Astrocyte of the cerebellum (primary cell): Measurements from ENCODE around the gene COMT.
A peak's percentile ranks its signal among the peaks of the same experiment; 100 is the strongest.

Experiments
- DNase-seq: peaks from one replicate; pipeline ENCODE4 v3.0.0-alpha.2; 2011; ENCODE audit warnings: low read depth
- H3K4me3 ChIP-seq: 2 replicates; pipeline ENCODE4 v1.5.1; 2011; ENCODE audit warnings: mild to moderate bottlenecking, low read depth, low read length, moderate library complexity
- in situ Hi-C: cut with HindIII; loops from 2 replicates; pipeline ENCODE4 v1.10.0; 2017; ENCODE audit warnings: low sequenced_read_pairs
- TF ChIP-seq, protein P1 (sequence below): IDR thresholded peaks from 2 replicates; pipeline ENCODE4 v1.5.1; 2012; ENCODE audit warnings: low read length, low read depth, moderate library complexity, mild to moderate bottlenecking; ENCODE audit errors: missing control alignments

The COMT gene

DNA sequence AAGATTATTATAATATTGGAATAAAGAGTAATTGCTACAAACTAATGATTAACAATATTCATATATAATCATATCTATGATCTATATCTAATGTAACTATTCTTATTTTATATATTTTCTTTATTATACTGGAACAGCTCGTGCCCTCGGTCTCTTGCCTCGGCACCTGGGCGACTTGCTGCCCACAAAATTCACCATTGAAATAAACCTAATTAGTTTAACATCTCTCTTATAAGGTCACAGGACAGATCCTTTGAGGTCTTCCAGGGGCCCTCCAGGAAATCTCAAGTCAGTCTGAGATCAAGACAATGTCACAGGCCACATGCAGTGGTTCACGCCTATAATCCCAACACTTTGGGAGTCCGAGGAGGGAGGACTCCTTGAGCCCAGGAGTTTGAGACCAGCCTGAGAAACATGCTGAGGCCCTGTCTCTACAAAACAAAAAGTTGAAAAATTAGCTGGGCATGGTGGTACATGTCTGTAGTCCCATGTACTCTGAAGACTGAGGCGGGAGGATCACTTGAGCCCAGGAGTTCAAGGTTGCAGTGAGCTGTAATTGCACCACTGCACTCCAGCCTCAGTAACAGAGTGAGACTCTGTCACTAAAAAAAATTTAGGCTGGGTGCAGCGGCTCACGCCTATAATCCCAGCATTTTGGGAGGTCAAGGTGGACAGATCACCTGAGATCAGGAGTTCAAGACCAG, 6.6 kb downstream of the COMT start:
- no peak for DNase-seq
- in situ Hi-C loops, result no loop called here
- TF ChIP-seq, protein P1, sequence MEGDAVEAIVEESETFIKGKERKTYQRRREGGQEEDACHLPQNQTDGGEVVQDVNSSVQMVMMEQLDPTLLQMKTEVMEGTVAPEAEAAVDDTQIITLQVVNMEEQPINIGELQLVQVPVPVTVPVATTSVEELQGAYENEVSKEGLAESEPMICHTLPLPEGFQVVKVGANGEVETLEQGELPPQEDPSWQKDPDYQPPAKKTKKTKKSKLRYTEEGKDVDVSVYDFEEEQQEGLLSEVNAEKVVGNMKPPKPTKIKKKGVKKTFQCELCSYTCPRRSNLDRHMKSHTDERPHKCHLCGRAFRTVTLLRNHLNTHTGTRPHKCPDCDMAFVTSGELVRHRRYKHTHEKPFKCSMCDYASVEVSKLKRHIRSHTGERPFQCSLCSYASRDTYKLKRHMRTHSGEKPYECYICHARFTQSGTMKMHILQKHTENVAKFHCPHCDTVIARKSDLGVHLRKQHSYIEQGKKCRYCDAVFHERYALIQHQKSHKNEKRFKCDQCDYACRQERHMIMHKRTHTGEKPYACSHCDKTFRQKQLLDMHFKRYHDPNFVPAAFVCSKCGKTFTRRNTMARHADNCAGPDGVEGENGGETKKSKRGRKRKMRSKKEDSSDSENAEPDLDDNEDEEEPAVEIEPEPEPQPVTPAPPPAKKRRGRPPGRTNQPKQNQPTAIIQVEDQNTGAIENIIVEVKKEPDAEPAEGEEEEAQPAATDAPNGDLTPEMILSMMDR, result no peak
- no peak overlapping the region for H3K4me3 ChIP-seq

DNA sequence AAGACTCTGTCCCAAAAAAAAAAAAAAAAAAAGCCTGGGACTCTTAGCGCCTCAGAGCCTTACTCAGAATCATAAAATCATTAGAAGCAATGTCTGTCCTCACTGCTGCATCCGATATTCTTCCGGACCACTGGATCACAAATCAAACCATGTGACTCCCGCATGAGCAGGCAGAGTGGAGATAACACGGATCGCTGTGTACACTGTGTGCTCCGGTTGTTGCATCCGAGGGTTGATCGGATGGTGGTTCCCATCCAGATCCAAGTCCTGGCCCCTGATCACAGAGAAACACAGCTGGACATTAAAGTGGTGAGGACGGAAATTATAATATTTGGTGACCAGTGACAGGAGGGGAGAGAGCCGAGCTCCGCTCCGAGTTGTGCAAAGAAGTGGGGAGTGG, 9.8 kb downstream of the COMT start:
- no peak for DNase-seq
- in situ Hi-C loops, result no loop called here
- TF ChIP-seq, protein P1, result no peak
- H3K4me3 ChIP-seq, result no peak overlapping the region

DNA sequence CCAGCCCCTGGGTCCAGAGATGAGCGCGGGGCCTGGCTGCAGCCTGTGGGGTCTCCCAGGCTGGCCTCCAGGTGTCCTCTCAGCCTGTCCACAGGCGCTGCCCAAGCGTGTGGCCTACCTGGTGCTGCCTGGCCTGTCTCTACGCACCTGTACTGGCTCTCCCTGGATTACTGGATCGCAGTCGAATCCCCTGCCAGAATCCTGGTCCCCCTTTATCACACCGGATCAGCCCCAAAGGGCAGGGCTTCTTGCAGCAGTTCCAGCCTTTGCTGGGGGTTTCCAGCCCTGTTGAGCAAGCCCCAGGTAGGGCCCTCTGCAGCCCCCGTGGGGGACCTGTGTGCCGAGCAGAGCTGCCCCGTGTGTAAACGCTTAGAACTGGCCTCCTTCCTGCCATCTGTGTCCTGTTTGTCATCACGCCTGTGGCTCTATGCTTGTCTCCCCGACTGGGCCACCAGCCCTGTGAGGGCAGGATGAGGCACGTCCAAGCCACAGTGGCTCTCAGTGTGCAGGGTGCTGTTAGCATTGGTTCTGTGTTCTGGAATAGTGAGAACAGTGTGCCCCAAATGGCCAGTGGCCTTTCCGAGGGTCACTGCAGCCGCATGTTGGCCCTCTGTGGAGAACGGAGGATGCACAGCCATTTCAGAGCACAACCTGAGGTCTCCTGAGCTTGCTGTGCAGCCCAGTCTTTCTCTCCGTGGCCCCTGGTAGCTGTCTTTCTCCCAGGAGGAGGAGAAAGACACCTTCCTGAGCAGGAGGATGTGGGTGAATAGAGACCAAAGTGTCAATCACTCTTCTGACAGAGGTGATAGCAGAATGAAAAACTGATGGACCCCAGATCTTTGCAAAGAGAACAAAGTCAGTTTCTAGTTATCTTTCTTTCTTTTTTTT, 13.9 kb downstream of the COMT start:
- DNase-seq, result no peak
- TF ChIP-seq, protein P1, result no peak
- H3K4me3 ChIP-seq, result no peak overlapping the region
- in situ Hi-C loops, result no loop called here

DNA sequence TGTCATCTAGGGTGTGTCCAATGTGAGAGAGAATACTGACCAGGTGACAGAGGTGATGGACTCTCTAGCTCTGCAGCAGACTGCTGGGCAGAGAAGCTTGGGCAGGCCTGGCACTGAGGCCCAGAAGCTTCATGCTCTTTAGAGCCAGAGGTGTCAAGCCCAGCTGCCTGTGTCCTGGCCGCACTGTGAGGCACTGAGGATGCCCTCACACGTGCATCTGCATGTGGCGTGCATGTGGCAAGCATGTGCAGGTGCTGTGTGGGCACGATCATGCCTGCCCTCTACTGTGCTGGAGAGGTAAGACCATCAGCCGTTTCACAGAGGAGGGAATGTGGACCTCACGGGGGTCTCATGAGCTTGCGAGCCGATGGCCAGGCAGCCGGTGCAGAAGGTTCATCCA, 15.9 kb downstream of the COMT start:
- TF ChIP-seq, protein P1, result no peak
- DNase-seq, result no peak
- in situ Hi-C loops, result no loop called here
- H3K4me3 ChIP-seq, result no peak overlapping the region

DNA sequence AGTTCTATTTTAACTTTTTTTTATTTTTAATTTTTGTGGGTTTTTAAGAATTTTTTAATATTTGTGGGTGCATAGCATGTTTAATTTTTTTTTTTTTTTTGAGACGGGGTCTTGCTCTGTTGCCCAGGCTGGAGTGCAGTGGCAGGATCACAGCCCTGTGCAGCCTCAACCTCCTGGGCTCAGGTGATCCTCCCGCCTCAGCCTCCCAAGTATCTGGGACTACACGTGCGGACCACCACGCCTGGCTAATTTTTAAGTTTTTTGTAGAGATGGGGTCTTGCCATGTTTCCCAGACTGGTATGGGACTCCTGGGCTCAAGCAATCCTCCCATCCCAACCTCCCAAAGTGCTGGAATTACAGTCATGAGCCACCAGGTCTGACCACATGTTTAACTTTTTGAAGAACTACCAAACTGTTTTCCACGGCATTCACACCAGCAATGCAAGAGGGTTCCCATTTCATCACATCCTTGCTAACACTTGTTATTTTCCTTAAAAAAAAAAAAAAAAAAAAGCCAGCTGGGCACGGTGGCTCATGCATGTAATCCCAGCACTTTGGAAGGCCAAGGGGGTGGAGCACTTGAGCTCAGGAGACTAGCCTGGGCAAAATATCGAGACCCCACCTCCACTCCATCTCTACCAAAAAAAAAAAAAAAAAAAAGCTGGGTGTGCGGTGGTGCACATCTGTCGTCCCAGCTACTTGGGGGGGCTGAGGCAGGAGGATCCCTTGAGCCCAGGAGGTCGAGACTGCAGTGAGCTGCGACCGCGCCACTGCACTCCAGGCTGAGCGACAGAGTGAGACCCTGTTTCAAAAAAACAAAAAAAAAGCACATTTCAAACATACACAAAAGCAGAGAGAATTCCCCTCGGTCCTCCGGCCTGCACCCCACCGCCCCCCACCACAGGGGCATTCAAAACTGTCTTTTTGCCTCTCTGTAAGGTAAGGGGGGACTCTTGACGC, 16.8 kb downstream of the COMT start:
- TF ChIP-seq, protein P1, result no peak
- peak overlapping the region; percentile 28 for H3K4me3 ChIP-seq
- in situ Hi-C loops, result no loop called here
- no peak for DNase-seq

DNA sequence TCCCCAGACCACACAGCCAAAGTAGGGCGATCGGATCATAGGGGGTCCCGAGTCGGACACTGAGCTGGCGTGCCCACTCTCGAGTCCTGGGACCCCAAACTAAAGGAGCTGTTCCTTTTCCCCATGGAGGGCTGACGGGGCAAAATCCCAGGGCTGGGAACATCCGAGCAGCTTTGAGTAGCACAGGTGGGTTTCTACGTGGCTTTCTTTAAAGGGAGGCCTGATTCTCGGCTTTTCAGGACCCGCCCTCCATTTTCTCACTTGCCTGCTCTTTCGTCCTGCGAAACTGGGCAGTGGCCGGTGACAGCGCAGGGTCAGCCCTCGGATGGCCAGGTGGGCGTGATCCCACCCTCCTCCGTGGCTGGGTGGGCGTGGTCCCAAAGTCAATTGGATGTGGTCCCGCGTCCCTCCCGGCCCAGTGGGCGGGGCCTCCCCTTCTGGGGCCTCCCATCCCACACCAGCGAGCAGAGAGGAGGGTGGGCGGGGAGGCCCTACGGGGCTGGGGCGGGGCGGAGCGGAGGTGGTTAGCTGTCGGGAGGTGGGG, 17.5 kb downstream of the COMT start:
- in situ Hi-C loops, result no loop called here
- peak overlapping the region; percentile 28 for H3K4me3 ChIP-seq
- no peak for DNase-seq
- TF ChIP-seq, protein P1, result no peak
